A673 (cell line): Measurements from ENCODE around the gene FERMT2. TPM values are rescaled to one million over a fixed set of nuclear protein-coding genes. Genes with fewer than 3 reads are reported as not detected.

Source experiments
- BruUV-seq: library from RNA; stranded (reverse); fragments of 400-500 nt; replicated peaks from 2 replicates; lab custom pipeline; 2021; lab: Mats Ljungman, UMichigan
- CTCF ChIA-PET: fragments of 300-600 bp; sonication (Branson Sonifier 250); formaldehyde crosslinking; loops from one replicate; lab custom pipeline; 2022; ENCODE audit warnings: antibody characterized with exemption; lab: Charles Lee
- POLR2A ChIA-PET: fragments of 300-600 bp; sonication (Branson Sonifier 250); formaldehyde crosslinking; loops from one replicate; lab custom pipeline; 2022; ENCODE audit warnings: antibody characterized with exemption; ENCODE audit not compliant: low non-redundant PET; lab: Charles Lee
- DNase-seq: peaks from one replicate; pipeline ENCODE4 v3.0.0-alpha.2; 2015; ENCODE audit warnings: low spot score
- H3K27ac ChIP-seq: fragments of 200-600 bp; sonication (generic); 2 replicates; pipeline ENCODE4 v1.5.1; 2016; ENCODE audit warnings: mixed run types, low read depth, mild to moderate bottlenecking, mixed read lengths, antibody characterized with exemption, low read length; ENCODE audit not compliant: poor library complexity, severe bottlenecking
- H3K27me3 ChIP-seq: fragments of 200-600 bp; sonication (generic); replicated peaks from 2 replicates; pipeline ENCODE4 v1.6.1; 2017; ENCODE audit warnings: mixed run types, low read depth, mild to moderate bottlenecking, mixed read lengths, antibody characterized with exemption, low read length; ENCODE audit not compliant: insufficient read depth, poor library complexity
- H3K36me3 ChIP-seq: fragments of 200-600 bp; sonication (generic); 2 replicates; pipeline ENCODE4 v1.6.1; 2016; ENCODE audit warnings: mixed run types, mild to moderate bottlenecking, mixed read lengths, antibody characterized with exemption, low read length; ENCODE audit not compliant: insufficient read depth, poor library complexity, severe bottlenecking
- H3K4me1 ChIP-seq: fragments of 200-600 bp; sonication (generic); 2 replicates; pipeline ENCODE4 v1.6.1; 2017; ENCODE audit warnings: mixed run types, mild to moderate bottlenecking, mixed read lengths, antibody characterized with exemption, low read length; ENCODE audit not compliant: insufficient read depth, poor library complexity, severe bottlenecking
- H3K4me3 ChIP-seq: fragments of 200-600 bp; sonication (generic); 2 replicates; pipeline ENCODE4 v1.5.1; 2016; ENCODE audit warnings: low read depth, mixed run types, mild to moderate bottlenecking, mixed read lengths, low read length; ENCODE audit not compliant: poor library complexity, severe bottlenecking
- H3K9me3 ChIP-seq: fragments of 200-600 bp; sonication (generic); 2 replicates; pipeline ENCODE4 v1.6.1; 2016; ENCODE audit warnings: mixed run types, low read depth, mild to moderate bottlenecking, mixed read lengths, antibody characterized with exemption, low read length; ENCODE audit not compliant: poor library complexity, severe bottlenecking
- CTCF ChIP-seq: fragments of 300-800, 200-600 bp; sonication (generic); conservative IDR thresholded peaks from 2 replicates; pipeline ENCODE4 v1.5.1; 2017; ENCODE audit warnings: low read depth, mild to moderate bottlenecking, antibody characterized with exemption, low read length, moderate library complexity, mixed read lengths
- EZH2 ChIP-seq: fragments of 200-600 bp; sonication (generic); IDR thresholded peaks from 2 replicates; pipeline ENCODE4 v1.6.1; 2017; ENCODE audit warnings: borderline replicate concordance, low read depth, mild to moderate bottlenecking, mixed read lengths, antibody characterized with exemption, low read length; ENCODE audit not compliant: poor library complexity, severe bottlenecking
- intact Hi-C: fragments of 100-400 bp; cut with micrococcal nuclease; formaldehyde crosslinking; loops from one replicate; pipeline ENCODE4 v1.10.0; 2022; ENCODE audit not compliant: unreplicated experiment
- total RNA-seq: library from RNA; stranded (reverse); gene quantifications from 2 replicates; pipeline ENCODE4 v1.2.3, GENCODE V29; 2021

FERMT2 gene
- total RNA-seq, 1 experiment from 2014 or later, result 38.3 TPM

GRCh38 chr14:52885230-52885629 is 65.6 kb downstream of the FERMT2 start:
- BruUV-seq, result no TSS peak
- peaks cover 13% of the 10 kb centered on the region for H3K4me1 ChIP-seq
- H3K9me3 ChIP-seq, result no peaks in the 10 kb centered on the region
- DNase-seq, result no peak
- no peaks in the 10 kb centered on the region for H3K27me3 ChIP-seq
- H3K27ac ChIP-seq, result no peak overlapping the region
- intact Hi-C loops, result no loop called here
- CTCF ChIA-PET, result no interaction called here
- no peak overlapping the region for H3K4me3 ChIP-seq
- peaks cover 3% of the 10 kb centered on the region for H3K36me3 ChIP-seq
- POLR2A ChIA-PET, result no interaction called here
- TF ChIP-seq CTCF (no peak), EZH2 (no peak)

- Histone ChIP-seq H3K27me3 (no peaks in the 10 kb centered on the region), H3K4me1 (peaks cover 14% of the 10 kb centered on the region), H3K4me3 (no peak overlapping the region), H3K9me3 (no peaks in the 10 kb centered on the region), H3K36me3 (peaks cover 8% of the 10 kb centered on the region), H3K27ac (no peak overlapping the region)
- TF ChIP-seq EZH2, result no peak
- TF ChIP-seq CTCF, result no peak
- POLR2A ChIA-PET, result no interaction called here
- peak; percentile 69 for DNase-seq
- BruUV-seq, result no TSS peak
- intact Hi-C loops, result no loop called here
- CTCF ChIA-PET, result no interaction called here
Observed at GRCh38 chr14:52883658-52884057, 67.2 kb downstream of the FERMT2 start.

GRCh38 chr14:52882824-52883223 is 68.0 kb downstream of the FERMT2 start:
- intact Hi-C loops, result no loop called here
- POLR2A ChIA-PET, result no interaction called here
- CTCF ChIA-PET, result no interaction called here
- no peak for DNase-seq
- Histone ChIP-seq H3K27ac (no peak overlapping the region), H3K27me3 (no peaks in the 10 kb centered on the region), H3K4me3 (no peak overlapping the region), H3K9me3 (no peaks in the 10 kb centered on the region), H3K4me1 (peaks cover 16% of the 10 kb centered on the region), H3K36me3 (peaks cover 8% of the 10 kb centered on the region)
- no peak for TF ChIP-seq EZH2
- no peak for TF ChIP-seq CTCF
- no TSS peak for BruUV-seq
